HepG2 (cell line): ENCODE results near the gene BCAS4. TPM values are rescaled to one million over a fixed set of nuclear protein-coding genes. Genes with fewer than 3 reads are reported as not detected.

Experiments
- ATAC-seq: fragments of 200-7000 bp; cut with Tn5 transposase; 3 replicates; pipeline ENCODE4 v1.9.1; 2020; ENCODE audit warnings: mild to moderate bottlenecking, moderate library complexity
- BruUV-seq: library from RNA; stranded (reverse); fragments of 400-500 nt; replicated peaks from 2 replicates; lab custom pipeline; 2021; lab: Mats Ljungman, UMichigan
- CTCF ChIA-PET: fragments of 300-600 bp; formaldehyde crosslinking; extraction: SDS; loops from one replicate; lab custom pipeline; 2021; ENCODE audit warnings: low total read pairs, inconsistent platforms, low intra/inter-chr PET ratio; lab: Yijun Ruan, JAX
- POLR2A ChIA-PET: fragments of 350-600 bp; sonication (Branson Sonifier 250); formaldehyde crosslinking; loops from one replicate; lab custom pipeline; 2020; ENCODE audit warnings: antibody characterized with exemption, inconsistent platforms; lab: Yijun Ruan, JAX
- DNase-seq: peaks from one replicate; pipeline ENCODE4 v3.0.0-alpha.2; 2015; ENCODE audit warnings: low spot score
- FAIRE-seq: peaks from 3 replicates; lab custom pipeline; 2011; peaks lifted over from hg19 to GRCh38; lab: Jason Lieb, UNC
- H2AFZ ChIP-seq: one replicate; pipeline ENCODE4 v1.6.1; 2011; ENCODE audit warnings: low read length, inconsistent platforms
- H3K27ac ChIP-seq: fragments of 300-600 bp; 3 replicates; pipeline ENCODE4 v1.8.0; 2011; ENCODE audit warnings: mixed run types, mild to moderate bottlenecking, mixed read lengths, low read length, inconsistent platforms; ENCODE audit not compliant: insufficient read depth; ENCODE audit errors: extremely low read length
- H3K27me3 ChIP-seq, 2 experiments: fragments of 200-600 bp in 1 of 2; 2 replicates in 1 of 2; 3 replicates in 1 of 2; pipeline versions ENCODE4 v1.6.0 to v1.8.0; 2011; ENCODE audit warnings: low read length in 2 of 2, mild to moderate bottlenecking in 2 of 2, moderate library complexity in 2 of 2, inconsistent platforms in 1 of 2; ENCODE audit not compliant: insufficient read depth in 2 of 2, control insufficient read depth in 1 of 2
- H3K36me3 ChIP-seq, 2 experiments: fragments of 200-600 bp in 1 of 2; replicated peaks in 1 of 2; 2 replicates in 1 of 2; 3 replicates in 1 of 2; pipeline versions ENCODE4 v1.5.1 to v1.8.0; 2011; ENCODE audit warnings: low read length in 2 of 2, inconsistent platforms in 1 of 2; ENCODE audit not compliant: insufficient read depth in 2 of 2, control insufficient read depth in 1 of 2
- H3K4me1 ChIP-seq: 2 replicates; pipeline ENCODE4 v1.5.1; 2012; ENCODE audit warnings: low read length, inconsistent platforms; ENCODE audit not compliant: insufficient read depth
- H3K4me2 ChIP-seq: 2 replicates; pipeline ENCODE4 v1.6.0; 2011; ENCODE audit warnings: low read depth, low read length, inconsistent platforms
- H3K4me3 ChIP-seq, 3 experiments: fragments of 200-600 bp in 1 of 3; sonication (generic), shearing (Covaris generic) in 1 of 3; replicated peaks in 1 of 3; 2 replicates each; pipeline ENCODE4 v1.5.1; 2011 to 2016; ENCODE audit warnings: low read length in 3 of 3, inconsistent platforms in 2 of 3, low read depth in 2 of 3, mild to moderate bottlenecking in 2 of 3, control low read depth in 1 of 3, mixed read lengths in 1 of 3; ENCODE audit not compliant: insufficient read depth in 1 of 3
- H3K79me2 ChIP-seq: one replicate; pipeline ENCODE4 v1.6.1; 2011; ENCODE audit warnings: low read length, inconsistent platforms; ENCODE audit not compliant: insufficient read depth
- H3K9ac ChIP-seq: 2 replicates; pipeline ENCODE4 v1.6.0; 2011; ENCODE audit warnings: mild to moderate bottlenecking, low read depth, low read length, inconsistent platforms; ENCODE audit not compliant: insufficient read depth
- H3K9me3 ChIP-seq: 2 replicates; pipeline ENCODE4 v1.5.1; 2012; ENCODE audit warnings: mild to moderate bottlenecking, low read length
- H4K20me1 ChIP-seq: 2 replicates; pipeline ENCODE4 v1.6.0; 2011; ENCODE audit warnings: inconsistent platforms, mild to moderate bottlenecking, low read length, moderate library complexity; ENCODE audit not compliant: insufficient read depth
- CCAR2 ChIP-seq: fragments of 200-400 bp; formaldehyde crosslinking; optimal IDR thresholded peaks from 2 replicates; pipeline ENCODE3; 2018; ENCODE audit warnings: low read depth, mild to moderate bottlenecking, low read length, moderate library complexity
- HNF4G ChIP-seq, 2 experiments: sonication (generic) in 1 of 2; formaldehyde crosslinking in 1 of 2; IDR thresholded peaks; 2 replicates each; pipeline versions ENCODE4 v1.4.0 to v1.6.1; 2011 to 2020; ENCODE audit warnings: borderline replicate concordance in 2 of 2, low read depth in 2 of 2, mild to moderate bottlenecking in 2 of 2, low read length in 1 of 2, missing genetic modification reagents in 1 of 2, moderate library complexity in 1 of 2
- HOXA9 ChIP-seq: sonication (generic); formaldehyde crosslinking; IDR thresholded peaks from 2 replicates; pipeline ENCODE4 v1.8.1; 2022; ENCODE audit warnings: missing genetic modification reagents, mild to moderate bottlenecking, moderate library complexity, borderline replicate concordance
- ISX ChIP-seq: sonication (generic); formaldehyde crosslinking; conservative IDR thresholded peaks from 2 replicates; pipeline ENCODE4 v1.5.0; 2020; ENCODE audit warnings: missing genetic modification reagents
- MATR3 ChIP-seq: sonication (generic); formaldehyde crosslinking; IDR thresholded peaks from 2 replicates; pipeline ENCODE4 v1.4.0; 2020; ENCODE audit warnings: missing genetic modification reagents
- MTF2 ChIP-seq: sonication (generic); formaldehyde crosslinking; IDR thresholded peaks from 2 replicates; pipeline ENCODE4 v1.5.0; 2020; ENCODE audit warnings: missing genetic modification reagents, borderline replicate concordance
- NBN ChIP-seq: fragments of 450-650 bp; conservative IDR thresholded peaks from 2 replicates; pipeline ENCODE4 v1.6.1; 2017
- NCOA5 ChIP-seq: sonication (generic); formaldehyde crosslinking; IDR thresholded peaks from 2 replicates; pipeline ENCODE4 v1.4.0; 2020; ENCODE audit warnings: missing genetic modification reagents
- NFE2L1 ChIP-seq: sonication (generic); formaldehyde crosslinking; IDR thresholded peaks from 2 replicates; pipeline ENCODE4 v1.4.0; 2020; ENCODE audit warnings: missing genetic modification reagents, mild to moderate bottlenecking, borderline replicate concordance
- TOPORS ChIP-seq: sonication (generic); formaldehyde crosslinking; IDR thresholded peaks from 2 replicates; pipeline ENCODE4 v1.8.0; 2023; ENCODE audit warnings: mild to moderate bottlenecking, missing genetic modification reagents
- ZBTB25 ChIP-seq: IDR thresholded peaks from 2 replicates; pipeline ENCODE4 v1.6.1; 2018; ENCODE audit warnings: missing genetic modification reagents
- ZMYM2 ChIP-seq: sonication (generic); formaldehyde crosslinking; IDR thresholded peaks from 2 replicates; pipeline ENCODE4 v1.8.0; 2022; ENCODE audit warnings: mild to moderate bottlenecking, missing genetic modification reagents
- ZNF18 ChIP-seq: sonication (generic); formaldehyde crosslinking; IDR thresholded peaks from 2 replicates; pipeline ENCODE4 v1.8.0; 2022; ENCODE audit warnings: mild to moderate bottlenecking, missing genetic modification reagents; ENCODE audit not compliant: insufficient replicate concordance
- ZNF343 ChIP-seq: sonication (generic); formaldehyde crosslinking; IDR thresholded peaks from 2 replicates; pipeline ENCODE4 v1.4.0; 2020; ENCODE audit warnings: mild to moderate bottlenecking, missing genetic modification reagents
- ZNF510 ChIP-seq: sonication (generic); formaldehyde crosslinking; IDR thresholded peaks from 2 replicates; pipeline ENCODE4 v1.4.0; 2020; ENCODE audit warnings: low read depth, mild to moderate bottlenecking, missing genetic modification reagents
- ZSCAN30 ChIP-seq: sonication (generic); formaldehyde crosslinking; IDR thresholded peaks from 2 replicates; pipeline ENCODE4 v1.5.0; 2020; ENCODE audit warnings: mild to moderate bottlenecking, missing genetic modification reagents
- WGBS: methylation state at CpG from one replicate; pipeline ENCODE4 v1.1.6; 2017; ENCODE audit warnings: low lambda C conversion rate; 5-methylcytosine and 5-hydroxymethylcytosine counted together
- in situ Hi-C: cut with HindIII; loops from 2 replicates; pipeline ENCODE4 v1.10.0; 2017; ENCODE audit warnings: low pct_unique_long_range_greater_than_20kb; ENCODE audit not compliant: extremely low pct_ligation_motif_present
- intact Hi-C: fragments of 100-400 bp; cut with micrococcal nuclease; formaldehyde crosslinking; loops from one replicate; pipeline ENCODE4 v1.10.0; 2022; ENCODE audit not compliant: unreplicated experiment
- polyA plus RNA-seq, 8 experiments: library from polyadenylated mRNA; depleted of rRNA in 3 of 8; stranded (reverse) in 7 of 8; unstranded in 1 of 8; fragments of >200 nt; fragmentation: Illumina TruSeq in 4 of 8; extraction: Trizol in 4 of 8; gene quantifications; 2 replicates each; pipeline versions ENCODE4 v1.2.1 to v1.2.3, GENCODE V29; 2011 to 2016; ENCODE audit warnings: low read depth in 4 of 8, missing spikeins in 1 of 8, mixed read lengths in 1 of 8; ENCODE audit not compliant: insufficient read depth in 1 of 8
- total RNA-seq, 5 experiments: library from RNA; depleted of rRNA; stranded (reverse); fragments of >200 nt; fragmentation: Illumina TruSeq; extraction: Trizol; gene quantifications; 2 replicates each; pipeline ENCODE4 v1.2.3, GENCODE V29; 2016; ENCODE audit warnings: low read depth in 1 of 5
- TF ChIP-seq, protein P1 (sequence below): IDR thresholded peaks from 2 replicates; pipeline ENCODE4 v1.6.1; 2016; ENCODE audit warnings: low read depth, borderline replicate concordance

BCAS4 gene
- total and polyA plus RNA-seq, 2 of the 13 experiments (the other 11 are each of a cell fraction or from before 2014, with no cell fraction given) = 7.2 to 8.0 TPM

- no peak overlapping the region for H2AFZ ChIP-seq
- no peak overlapping the region for H3K27ac ChIP-seq
- H3K36me3 ChIP-seq = no peaks in the 10 kb centered on the region
- no peaks in the 10 kb centered on the region for H3K79me2 ChIP-seq
- H3K4me2 ChIP-seq = no peak overlapping the region
- CTCF ChIA-PET = no interaction called here
- POLR2A ChIA-PET = no interaction called here
- DNase-seq = no peak
- H3K9ac ChIP-seq = no peak overlapping the region
- no peaks in the 10 kb centered on the region for H3K27me3 ChIP-seq
- ATAC-seq = no peak
- peaks cover 18% of the 10 kb centered on the region for H3K4me1 ChIP-seq
- H4K20me1 ChIP-seq = no peaks in the 10 kb centered on the region
- WGBS = 86% methylated on average over 8 of the region's 8 CpGs
- H3K9me3 ChIP-seq = no peaks in the 10 kb centered on the region
- no peak overlapping the region for H3K4me3 ChIP-seq
- in situ Hi-C loops = loop anchor here (10.0 to 25.0 kb wide), 2 partner anchors 135 to 512 kb away; partner anchors contain the start of gene ADNP
- TF ChIP-seq MATR3 (CRISPR knock-in tag) (no peak), TOPORS (CRISPR knock-in tag) (no peak), MTF2 (CRISPR knock-in tag) (no peak), ZSCAN30 (CRISPR knock-in tag) (no peak), NCOA5 (no peak), NFE2L1 (CRISPR knock-in tag) (no peak), NBN (no peak), HNF4G (IDR thresholded peaks at IDR 0.05; ENCODE audit: borderline replicate concordance, low read depth, low read length) (no peak), HNF4G (CRISPR knock-in tag; IDR thresholded peaks at IDR 0.05; ENCODE audit: borderline replicate concordance, low read depth) (no peak), HOXA9 (CRISPR knock-in tag) (no peak), ISX (CRISPR knock-in tag) (no peak), ZNF18 (CRISPR knock-in tag) (no peak), ZNF343 (CRISPR knock-in tag) (no peak), ZBTB25 (CRISPR knock-in tag) (no peak), ZMYM2 (CRISPR knock-in tag) (no peak), CCAR2 (no peak), ZNF510 (CRISPR knock-in tag) (no peak)
- TF ChIP-seq, protein P1, sequence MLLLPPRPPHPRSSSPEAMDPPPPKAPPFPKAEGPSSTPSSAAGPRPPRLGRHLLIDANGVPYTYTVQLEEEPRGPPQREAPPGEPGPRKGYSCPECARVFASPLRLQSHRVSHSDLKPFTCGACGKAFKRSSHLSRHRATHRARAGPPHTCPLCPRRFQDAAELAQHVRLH = no peak
- TF ChIP-seq, all 625 proteins: peak for 0
- no TSS peak for BruUV-seq
- FAIRE-seq = no peak
- intact Hi-C loops = no loop called here
These were observed 5.2 kb downstream of the BCAS4 start for GRCh38 chr20:50799890-50800550.
